ENCODE data around the gene TMEM44.

Gene TMEM44

DNA sequence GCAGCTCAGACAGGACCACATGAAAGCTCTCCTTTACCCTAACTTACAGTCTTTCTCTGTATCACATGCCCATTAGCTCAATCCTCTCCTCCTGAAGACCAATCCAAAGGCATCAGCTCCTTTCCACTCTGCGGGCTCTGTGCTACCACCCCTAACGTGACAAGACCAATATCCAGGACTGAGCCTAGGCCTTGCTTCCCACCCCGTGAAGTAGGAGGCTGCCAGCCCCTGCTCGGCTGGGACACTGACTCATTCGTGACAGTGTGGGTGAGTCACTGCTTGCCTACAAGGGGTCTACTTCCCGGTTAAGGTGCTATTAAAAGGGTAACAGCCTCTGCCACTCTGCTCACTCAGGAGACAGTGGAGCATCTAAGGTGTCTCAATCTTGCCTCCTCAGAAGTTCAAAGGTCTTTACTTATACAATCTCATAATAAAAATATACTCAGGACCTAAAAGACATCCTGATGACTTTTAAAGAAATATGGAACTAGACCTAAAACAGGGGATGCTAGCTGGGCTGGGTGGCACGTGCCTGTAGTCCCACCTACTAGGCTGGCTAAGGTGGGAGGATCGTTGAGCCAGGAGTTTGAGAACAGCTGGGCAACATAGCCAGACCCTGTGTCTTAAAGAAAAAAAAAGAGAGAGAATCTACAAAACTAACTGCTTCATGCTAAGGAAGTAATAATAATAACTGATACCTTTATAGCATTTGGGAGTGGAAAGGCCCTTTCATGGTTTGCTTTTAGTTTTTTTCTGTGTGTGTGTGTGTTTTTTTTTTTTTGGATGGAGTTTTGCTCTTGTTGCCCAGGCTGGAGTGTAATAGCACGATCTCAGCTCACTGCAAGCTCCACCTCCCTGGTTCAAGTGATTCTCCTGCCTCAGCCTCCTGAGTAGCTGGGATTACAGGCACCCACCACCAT lies 55.0 kb downstream of the TMEM44 start:
- DNase-seq: peak; percentile 89

DNA sequence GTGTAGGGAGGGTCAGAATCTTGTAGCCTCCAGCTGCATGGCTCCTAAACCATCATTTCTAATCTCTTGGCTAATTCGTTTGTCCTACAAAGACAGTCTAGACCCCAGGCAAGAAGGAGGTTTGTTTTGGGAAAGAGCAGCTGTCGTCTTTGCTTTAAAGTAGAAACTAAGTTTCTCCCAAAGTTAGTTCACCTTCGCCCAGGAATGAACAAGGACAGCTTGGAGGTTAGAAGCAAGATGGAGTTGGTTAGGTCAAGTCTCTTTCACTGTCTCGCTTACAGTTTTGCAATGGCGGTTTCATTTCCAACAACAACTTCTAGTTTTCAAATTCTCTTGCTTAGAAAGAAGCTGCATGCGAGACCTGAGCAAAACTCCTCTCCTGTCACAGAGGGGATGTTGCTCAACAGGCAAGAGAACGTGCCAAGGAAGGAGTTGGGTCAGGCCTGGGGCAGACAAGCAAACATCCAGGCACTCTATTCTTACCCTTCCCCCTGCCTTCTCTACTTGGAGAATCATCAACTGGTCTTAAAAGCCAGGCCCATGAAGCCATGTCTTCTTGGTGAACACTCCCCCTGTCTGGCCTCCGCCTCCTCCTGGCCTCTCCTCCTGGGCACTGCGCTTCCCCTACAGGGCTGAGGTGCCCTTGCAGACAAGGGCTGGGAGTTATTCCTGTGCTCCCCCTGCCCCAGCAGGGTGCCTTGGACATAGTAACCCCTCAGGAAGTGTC lies 57.6 kb downstream of the TMEM44 start:
- peak; percentile 45 for DNase-seq

- peak; percentile 61 for DNase-seq
These were observed 58.4 kb downstream of the TMEM44 start for GRCh38 chr3:194574639-194575483.

- DNase-seq: peak; percentile 81
These were observed 59.4 kb downstream of the TMEM44 start for GRCh38 chr3:194573680-194574437.

- DNase-seq: peak; percentile 71
These were observed 60.2 kb downstream of the TMEM44 start for GRCh38 chr3:194572944-194573491.

GRCh38 chr3:194572143-194572789 lies 61.0 kb downstream of the TMEM44 start:
- peak; percentile 98 for DNase-seq

GRCh38 chr3:194571491-194572142 lies 61.6 kb downstream of the TMEM44 start:
- DNase-seq: peak; percentile 56

DNA sequence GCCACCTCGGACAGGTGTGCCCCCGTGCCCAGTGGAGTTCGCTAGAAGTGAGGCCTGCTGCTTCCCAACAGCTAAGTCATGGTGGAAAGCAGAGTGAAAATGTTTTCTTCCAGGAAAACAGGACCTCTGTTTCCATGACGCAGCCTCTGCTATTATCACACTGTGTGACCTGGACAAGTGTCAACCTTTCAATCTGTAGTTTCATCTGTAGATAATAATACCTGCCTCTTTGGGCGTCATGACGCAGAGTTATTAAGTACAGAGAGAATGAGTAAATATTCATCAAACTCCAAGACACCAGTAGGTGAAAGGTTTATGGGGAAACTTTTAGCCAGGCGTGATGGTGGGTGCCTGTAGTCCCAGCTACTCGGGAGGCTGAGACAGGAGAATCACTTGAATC lies 62.3 kb downstream of the TMEM44 start:
- DNase-seq: no peak

GRCh38 chr3:194570235-194570634 lies 63.0 kb downstream of the TMEM44 start:
- DNase-seq: peak; percentile 49

DNA sequence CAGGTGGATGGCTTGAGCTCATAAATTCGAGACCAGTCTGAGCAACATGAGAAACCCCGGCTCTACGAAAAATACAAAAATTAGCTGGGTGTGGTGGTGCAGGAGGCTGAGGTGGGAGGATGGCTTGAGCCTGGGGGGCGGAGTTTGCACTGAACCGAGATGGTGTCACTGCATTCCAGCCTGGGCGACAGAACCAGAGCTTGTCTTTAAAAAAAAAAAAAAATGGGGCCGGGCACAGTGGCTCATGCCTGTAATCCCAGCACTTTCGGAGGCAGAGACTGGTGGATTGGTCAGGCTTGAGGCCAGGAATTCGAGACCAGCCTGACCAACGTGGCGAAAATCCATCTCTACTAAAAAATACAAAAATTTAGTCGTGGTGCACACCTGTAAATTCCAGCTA lies 64.0 kb downstream of the TMEM44 start:
- no peak for DNase-seq

GRCh38 chr3:194565597-194566190 lies 67.5 kb downstream of the TMEM44 start:
- DNase-seq: peak; percentile 89

GRCh38 chr3:194562986-194563385 lies 70.2 kb downstream of the TMEM44 start:
- DNase-seq: no peak

GRCh38 chr3:194561306-194561974 lies 71.8 kb downstream of the TMEM44 start:
- peak; percentile 50 for DNase-seq

DNA sequence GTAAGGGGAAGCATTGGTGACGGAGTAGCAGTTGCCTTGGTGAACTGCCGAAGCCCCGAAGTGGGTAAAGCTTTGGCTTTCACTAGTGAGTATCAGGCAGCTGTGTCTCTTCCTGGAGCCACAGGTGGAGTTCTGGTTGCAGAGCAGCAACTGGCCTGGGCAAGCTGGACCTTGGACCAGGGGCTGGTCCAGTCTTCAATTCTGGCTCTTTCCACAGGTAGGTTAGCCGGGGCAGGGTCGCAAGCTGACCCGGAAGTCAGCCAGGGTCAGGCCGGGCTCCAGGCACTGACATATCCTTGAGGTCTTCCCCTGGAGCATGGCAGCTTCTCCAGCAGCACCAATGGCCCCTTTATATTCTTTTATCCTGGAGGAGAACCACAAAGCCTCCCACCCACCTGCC lies 73.2 kb downstream of the TMEM44 start:
- DNase-seq: no peak

DNA sequence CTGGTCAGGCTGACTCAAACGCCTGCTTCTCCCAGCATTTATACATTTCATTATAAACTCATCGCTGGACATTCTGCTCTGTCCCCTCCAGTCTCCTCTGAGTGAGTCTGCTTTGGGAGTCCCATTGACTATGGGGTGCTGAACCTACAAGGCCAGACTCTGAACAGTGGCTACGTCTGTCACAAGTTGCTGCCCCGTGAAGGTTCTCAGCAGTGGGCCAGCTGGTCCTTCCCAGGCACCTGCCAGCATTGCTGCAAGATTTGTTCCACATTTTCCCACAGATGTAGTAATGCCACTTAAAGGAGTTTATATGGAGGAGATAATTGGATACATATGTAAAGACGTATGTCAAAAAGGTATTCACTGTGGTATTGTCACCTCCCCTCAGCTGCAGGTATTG lies 73.7 kb downstream of the TMEM44 start:
- DNase-seq: no peak

DNA sequence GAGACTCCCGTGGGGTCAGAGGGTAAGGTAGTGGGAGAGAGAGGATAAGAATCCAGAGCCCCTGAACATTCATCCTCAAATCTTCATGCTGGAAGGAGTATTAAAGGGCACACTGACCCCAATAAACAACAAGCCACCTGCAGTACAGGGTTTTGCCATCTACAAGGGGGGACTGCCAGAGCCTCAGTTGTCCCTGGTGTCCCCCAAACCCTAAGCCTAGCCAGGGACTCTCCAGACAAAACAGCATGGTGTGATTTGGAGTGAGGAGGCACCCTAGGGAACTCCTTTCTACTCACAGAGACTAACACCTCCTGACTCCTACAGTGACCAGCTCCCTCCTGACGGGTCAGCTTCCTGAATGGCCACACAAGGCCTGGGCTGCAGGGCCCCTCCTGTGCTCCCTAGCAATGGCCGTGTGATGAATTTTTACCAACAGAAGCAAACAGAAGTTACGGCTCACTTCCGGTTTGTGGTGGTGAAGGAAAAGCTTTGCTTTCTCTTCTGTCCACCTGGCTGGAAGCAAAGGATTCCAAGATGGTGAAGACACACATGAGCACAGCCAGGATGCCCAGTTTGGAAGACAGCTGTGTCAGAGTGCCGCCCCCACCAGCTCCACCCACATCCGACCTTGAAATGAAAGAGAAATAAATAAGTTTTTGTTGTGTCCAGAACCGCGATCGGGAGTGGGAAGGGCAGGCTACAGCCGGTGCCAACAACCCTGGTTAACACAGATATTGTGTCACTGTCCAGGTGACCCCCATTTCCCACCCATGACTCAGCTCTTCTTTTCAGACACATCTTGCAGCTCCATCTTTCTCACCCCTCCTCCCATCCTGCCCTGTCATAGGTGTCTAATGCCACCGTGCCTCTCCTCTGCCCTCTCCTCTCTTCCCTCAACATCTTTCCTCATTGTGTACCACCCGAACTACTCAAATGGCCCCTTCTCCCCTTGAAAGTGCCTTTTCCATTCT lies 76.8 kb downstream of the TMEM44 start:
- DNase-seq: no peak

DNA sequence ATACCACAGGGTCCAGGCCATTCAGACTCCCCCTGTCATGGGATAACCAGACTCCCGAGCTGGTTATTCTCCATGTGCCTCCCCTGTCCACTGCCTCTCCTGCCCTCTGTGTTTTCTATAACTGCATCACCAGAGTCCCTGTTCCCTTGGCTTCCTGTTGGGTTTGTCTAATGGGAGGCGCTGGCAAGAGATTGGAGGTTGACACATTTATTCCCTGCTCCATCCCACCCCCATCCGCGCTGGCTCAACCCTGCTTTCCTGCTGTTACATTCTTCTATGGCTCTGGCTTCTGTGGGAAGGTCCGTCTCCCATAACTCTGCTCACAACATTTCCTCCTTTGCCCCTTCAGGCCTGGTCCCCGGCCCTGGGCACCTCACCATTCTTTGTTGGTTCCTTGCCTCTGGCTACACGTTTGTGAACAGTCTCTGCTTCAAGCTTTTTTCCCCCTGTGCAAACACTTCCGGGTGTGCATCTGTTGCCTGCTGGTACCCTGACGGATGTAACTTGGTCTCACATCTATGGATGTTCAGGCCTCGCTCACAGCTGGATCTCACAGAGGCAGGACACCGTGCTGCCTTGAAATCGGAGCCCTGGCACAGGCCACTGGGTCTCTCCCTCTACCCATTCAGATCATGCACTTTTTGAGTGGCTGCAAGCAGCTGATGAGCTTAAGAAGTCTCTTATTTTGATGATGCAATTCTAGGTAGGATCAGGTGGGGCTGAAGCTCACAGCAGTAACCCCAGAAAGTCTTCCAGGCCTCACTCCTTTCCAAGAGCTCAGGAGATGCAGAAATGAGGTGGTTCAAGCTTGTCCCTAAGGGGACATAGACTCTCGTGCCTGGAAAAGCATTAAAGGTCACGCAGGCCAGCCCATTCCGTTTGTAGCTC lies 77.8 kb downstream of the TMEM44 start:
- no peak for DNase-seq

Data from fibroblast of skin of scalp (primary cell).